ENCODE measurements around the gene NPIPB8. TPM values are rescaled to one million over a fixed set of nuclear protein-coding genes. Genes with fewer than 3 reads are reported as not detected.
A peak's percentile ranks its signal among the peaks of the same experiment; 100 is the strongest.
"Not testable (repeated sequence)": the region's sequence is repeated elsewhere in the genome, so short reads cannot be mapped to it uniquely, and the experiment has no call there.

NPIPB8 gene
- total RNA-seq, 1 experiment from 2014 or later, result 4.1 TPM

DNA sequence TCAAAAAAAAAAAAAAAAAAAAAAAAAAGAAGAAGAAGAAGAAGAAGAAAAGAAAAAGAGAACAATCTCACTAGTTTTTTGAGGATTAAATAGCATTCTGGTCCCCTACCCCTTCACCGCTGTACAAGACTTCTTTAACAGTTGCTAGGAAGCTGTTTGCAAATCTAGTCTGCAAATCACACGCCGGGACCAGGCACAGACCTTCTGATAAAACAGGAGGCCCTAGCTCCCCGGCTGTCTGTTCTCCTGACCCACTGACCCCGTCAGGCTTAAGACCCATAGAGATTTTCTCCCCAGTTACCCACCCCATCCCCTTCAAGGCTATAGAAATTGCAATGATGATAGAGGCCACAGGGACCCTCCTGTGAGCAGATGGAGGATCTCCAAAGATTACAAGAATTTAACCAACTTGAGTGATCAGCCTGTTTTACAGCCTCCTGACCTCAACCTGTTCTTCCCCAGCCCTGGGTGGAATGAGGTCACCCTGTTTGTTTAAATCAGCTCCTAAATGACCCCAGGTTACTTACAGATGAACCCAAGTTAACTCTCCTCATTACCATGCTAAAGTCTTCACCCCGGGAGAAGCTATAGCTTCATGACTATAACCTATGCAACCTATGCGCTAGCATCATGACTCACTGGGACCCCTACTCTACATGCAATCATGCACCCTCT, 16.2 kb upstream of the NPIPB8 start:
- Histone ChIP-seq H3K36me3 (ENCODE audit: low read depth) (peaks cover 15% of the 10 kb centered on the region; the same call in 1 of the 2 replicates), H3K9me3 (ENCODE audit: insufficient read depth, low read depth) (no peaks in the 10 kb centered on the region), H4K20me1 (ENCODE audit: insufficient read depth) (no peaks in the 10 kb centered on the region), H3K79me2 (ENCODE audit: low read depth) (peaks cover 41% of the 10 kb centered on the region), H3K4me1 (replicated peaks; ENCODE audit: insufficient read depth) (peaks cover 28% of the 10 kb centered on the region), H3K4me2 (peak overlapping the region; percentile 86), H3F3A (ENCODE audit: insufficient read depth, low read depth) (peaks cover 30% of the 10 kb centered on the region), H2AFZ (no peak overlapping the region), H3K9me2 (ENCODE audit: insufficient read depth) (no peaks in the 10 kb centered on the region), H3K4me3 (peak overlapping the region; percentile 93; the same call in 1 of the 2 replicates), H3K27me3 (ENCODE audit: insufficient read depth, low read depth) (no peaks in the 10 kb centered on the region), H3K27ac (no peak overlapping the region)
- intact Hi-C loops (cut with micrococcal nuclease; ENCODE audit: unreplicated experiment), result no loop called here
- ChIA-PET POLR2A (ENCODE audit: unreplicated experiment) (interaction anchor here (0.7 kb wide), 1 partner anchor 12 kb away, joined by 24 read pairs; the partner anchor contains the start of gene SULT1A1), CTCF (no interaction called here)
- TF ChIP-seq, protein P1, sequence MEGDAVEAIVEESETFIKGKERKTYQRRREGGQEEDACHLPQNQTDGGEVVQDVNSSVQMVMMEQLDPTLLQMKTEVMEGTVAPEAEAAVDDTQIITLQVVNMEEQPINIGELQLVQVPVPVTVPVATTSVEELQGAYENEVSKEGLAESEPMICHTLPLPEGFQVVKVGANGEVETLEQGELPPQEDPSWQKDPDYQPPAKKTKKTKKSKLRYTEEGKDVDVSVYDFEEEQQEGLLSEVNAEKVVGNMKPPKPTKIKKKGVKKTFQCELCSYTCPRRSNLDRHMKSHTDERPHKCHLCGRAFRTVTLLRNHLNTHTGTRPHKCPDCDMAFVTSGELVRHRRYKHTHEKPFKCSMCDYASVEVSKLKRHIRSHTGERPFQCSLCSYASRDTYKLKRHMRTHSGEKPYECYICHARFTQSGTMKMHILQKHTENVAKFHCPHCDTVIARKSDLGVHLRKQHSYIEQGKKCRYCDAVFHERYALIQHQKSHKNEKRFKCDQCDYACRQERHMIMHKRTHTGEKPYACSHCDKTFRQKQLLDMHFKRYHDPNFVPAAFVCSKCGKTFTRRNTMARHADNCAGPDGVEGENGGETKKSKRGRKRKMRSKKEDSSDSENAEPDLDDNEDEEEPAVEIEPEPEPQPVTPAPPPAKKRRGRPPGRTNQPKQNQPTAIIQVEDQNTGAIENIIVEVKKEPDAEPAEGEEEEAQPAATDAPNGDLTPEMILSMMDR (conservative IDR thresholded peaks at IDR 0.05), result no peak
- TF ChIP-seq EZH2 (IDR thresholded peaks at IDR 0.05; ENCODE audit: low read depth), result no peak
- peak in 1 of 2 experiments; percentile 69 for DNase-seq
- no TSS peak for BruUV-seq (replicated peaks)

DNA sequence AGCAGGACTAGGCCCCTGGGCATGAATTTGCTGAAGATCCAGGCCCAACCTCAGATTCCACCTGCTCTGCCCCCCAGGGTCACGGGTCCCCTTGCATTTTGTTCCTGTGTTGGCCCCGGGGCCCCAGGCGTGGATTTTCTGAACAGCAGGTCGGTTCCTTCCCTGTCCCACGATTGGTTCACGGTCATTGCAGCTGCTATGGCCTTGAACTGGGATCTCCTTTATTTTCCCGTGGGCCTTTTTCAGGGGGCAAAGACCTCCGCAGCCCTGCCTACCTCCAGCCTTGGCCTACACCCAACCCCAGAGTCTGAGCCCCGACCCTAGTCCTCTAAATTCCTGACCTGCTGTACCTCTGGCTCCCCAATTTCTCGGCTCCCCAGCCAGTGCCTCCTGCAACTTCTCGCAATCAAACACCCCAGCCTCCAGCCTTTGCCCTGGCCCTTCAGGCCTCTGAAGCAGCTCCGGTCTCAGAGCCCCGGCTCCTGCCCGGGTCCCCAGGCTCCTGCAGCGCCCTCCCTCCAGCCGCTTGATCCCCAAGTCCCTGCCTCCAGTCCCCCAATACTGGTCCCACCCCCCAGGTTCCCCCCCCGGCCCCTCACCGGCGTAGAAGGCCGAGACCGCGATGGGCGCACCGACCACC, 15.2 kb upstream of the NPIPB8 start:
- Histone ChIP-seq H3K79me2 (ENCODE audit: low read depth) (peaks cover 34% of the 10 kb centered on the region), H3K4me1 (replicated peaks; ENCODE audit: insufficient read depth) (peaks cover 18% of the 10 kb centered on the region), H3K4me3 (peak overlapping the region; percentile 93), H3F3A (ENCODE audit: insufficient read depth, low read depth) (peaks cover 20% of the 10 kb centered on the region), H3K4me2 (peak overlapping the region; percentile 86), H3K27ac (peak overlapping the region; percentile 40), H2AFZ (peak overlapping the region; percentile 95), H3K36me3 (ENCODE audit: low read depth) (peaks cover 15% of the 10 kb centered on the region; the same call in 1 of the 2 replicates)
- H4K20me1 ChIP-seq (ENCODE audit: insufficient read depth); H3K9me3 ChIP-seq (ENCODE audit: insufficient read depth, low read depth); intact Hi-C loops (cut with micrococcal nuclease; ENCODE audit: unreplicated experiment); H3K27me3 ChIP-seq (ENCODE audit: insufficient read depth, low read depth); DNase-seq; BruUV-seq (replicated peaks); CTCF ChIA-PET; POLR2A ChIA-PET (ENCODE audit: unreplicated experiment); H3K9me2 ChIP-seq (ENCODE audit: insufficient read depth): not testable (repeated sequence)

DNA sequence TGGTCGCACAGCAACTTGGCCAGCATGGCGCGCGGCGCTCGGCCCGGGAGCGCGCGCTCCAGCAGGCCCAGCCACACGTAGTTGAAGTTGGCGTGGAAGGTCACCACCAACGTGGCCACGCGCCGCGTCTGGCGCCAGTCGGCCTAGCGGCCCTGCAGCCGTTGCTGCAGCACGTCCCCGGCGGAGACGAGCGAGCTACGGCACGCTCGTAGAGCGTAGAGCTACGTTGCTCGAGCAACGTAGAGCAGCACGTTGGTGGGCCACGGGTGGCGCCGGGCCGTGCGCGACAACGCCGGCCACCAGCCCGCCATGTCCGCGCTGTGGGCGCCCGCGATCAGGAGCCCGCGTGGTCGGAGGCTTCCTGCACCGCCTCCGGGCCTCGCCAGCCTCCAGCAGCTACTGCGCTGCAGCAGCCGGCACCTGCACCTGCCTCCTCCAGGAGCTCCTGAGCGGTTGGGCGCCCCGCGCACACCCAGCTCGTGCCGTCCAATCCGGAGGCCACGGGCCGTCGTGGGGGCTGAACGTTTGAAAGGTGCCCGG, 14.6 kb upstream of the NPIPB8 start:
- no TSS peak for BruUV-seq (replicated peaks)
- ChIA-PET POLR2A (ENCODE audit: unreplicated experiment) (interaction anchor here (0.7 kb wide), 3 partner anchors 13 to 1073 kb away, joined by 3 to 6 read pairs (median 4); partner anchors contain the start of genes KATNIP and SULT1A1), CTCF (no interaction called here)
- Histone ChIP-seq H3K4me1 (replicated peaks; ENCODE audit: insufficient read depth) (peaks cover 17% of the 10 kb centered on the region), H3K27ac (peak overlapping the region; percentile 40), H3K79me2 (ENCODE audit: low read depth) (peaks cover 34% of the 10 kb centered on the region), H3K9me2 (ENCODE audit: insufficient read depth) (no peaks in the 10 kb centered on the region), H3K36me3 (ENCODE audit: low read depth) (peaks cover 15% of the 10 kb centered on the region; the same call in 1 of the 2 replicates), H3K27me3 (ENCODE audit: insufficient read depth, low read depth) (no peaks in the 10 kb centered on the region), H3K4me2 (peak overlapping the region; percentile 86), H2AFZ (peak overlapping the region; percentile 95), H3K4me3 (peak overlapping the region; percentile 93), H4K20me1 (ENCODE audit: insufficient read depth) (no peaks in the 10 kb centered on the region), H3F3A (ENCODE audit: insufficient read depth, low read depth) (peaks cover 16% of the 10 kb centered on the region), H3K9me3 (ENCODE audit: insufficient read depth, low read depth) (no peaks in the 10 kb centered on the region)
- DNase-seq, result peak; percentile 80 to 89
- TF ChIP-seq, protein P1 (conservative IDR thresholded peaks at IDR 0.05), result no peak
- no peak for TF ChIP-seq EZH2 (IDR thresholded peaks at IDR 0.05; ENCODE audit: low read depth)
- intact Hi-C loops (cut with micrococcal nuclease; ENCODE audit: unreplicated experiment), result no loop called here

DNA sequence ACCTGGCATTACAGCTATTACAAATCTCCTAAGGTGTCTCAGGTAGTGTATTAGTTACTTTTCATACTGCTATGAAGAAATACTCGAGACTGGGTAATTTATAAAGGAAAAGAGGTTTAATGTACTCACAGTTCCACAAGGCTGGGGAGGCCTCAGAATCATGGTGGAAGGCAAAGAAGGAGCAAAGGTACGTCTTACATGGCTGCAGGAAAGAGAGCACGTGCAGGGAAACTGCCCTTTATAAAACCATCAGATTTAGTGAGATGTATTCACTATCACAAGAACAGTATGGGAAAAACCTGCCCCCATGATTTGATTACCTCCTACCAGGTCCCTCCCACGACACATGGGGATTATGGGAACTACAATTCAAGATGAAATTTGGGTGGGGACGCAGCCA, 7.0 kb upstream of the NPIPB8 start:
- CTCF ChIA-PET; H3K4me2 ChIP-seq; H3K4me3 ChIP-seq; H4K20me1 ChIP-seq (ENCODE audit: insufficient read depth); H3K9me3 ChIP-seq (ENCODE audit: insufficient read depth, low read depth); intact Hi-C loops (cut with micrococcal nuclease; ENCODE audit: unreplicated experiment); DNase-seq; BruUV-seq (replicated peaks); POLR2A ChIA-PET (ENCODE audit: unreplicated experiment); H3K9me2 ChIP-seq (ENCODE audit: insufficient read depth); H3K79me2 ChIP-seq (ENCODE audit: low read depth); H3K36me3 ChIP-seq (ENCODE audit: low read depth); H2AFZ ChIP-seq; H3K27me3 ChIP-seq (ENCODE audit: insufficient read depth, low read depth); H3K27ac ChIP-seq: not testable (repeated sequence)
- Histone ChIP-seq H3K4me1 (replicated peaks; ENCODE audit: insufficient read depth) (peaks cover 20% of the 10 kb centered on the region), H3F3A (ENCODE audit: insufficient read depth, low read depth) (peaks cover 12% of the 10 kb centered on the region)

DNA sequence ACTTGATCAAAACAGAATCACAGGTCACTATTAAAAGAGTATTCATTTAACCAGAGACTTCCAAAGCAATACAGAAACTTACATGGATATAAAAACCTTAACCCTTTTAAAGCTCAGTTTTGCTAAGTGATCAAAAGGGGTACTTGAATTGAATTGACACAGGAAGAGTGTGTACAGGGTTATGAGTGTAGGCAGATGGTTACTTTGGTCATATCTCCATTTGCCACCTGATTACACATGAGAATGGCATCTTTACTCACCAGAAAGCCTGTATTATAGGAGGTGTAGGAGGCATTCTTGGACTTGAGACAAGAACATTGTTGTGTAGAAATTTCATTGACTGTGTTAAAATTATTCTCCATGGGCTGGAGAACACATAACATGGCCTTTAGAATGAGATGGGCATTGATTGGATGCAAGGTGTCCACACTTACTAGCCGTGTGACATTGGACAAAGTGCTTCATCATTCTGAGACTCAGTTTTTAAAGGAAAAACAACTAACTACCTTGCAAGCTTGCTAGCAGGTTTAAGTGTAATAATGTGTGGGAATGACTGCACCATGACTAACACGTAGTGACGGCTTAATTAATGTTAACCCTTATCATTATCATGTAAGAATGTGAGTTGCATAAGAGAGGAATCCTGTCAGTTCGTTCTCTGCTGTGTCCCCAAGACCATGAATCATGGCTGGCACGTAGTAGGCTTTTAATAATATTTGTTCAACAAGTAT, 1.6 kb upstream of the NPIPB8 start:
- CTCF ChIA-PET; H4K20me1 ChIP-seq (ENCODE audit: insufficient read depth); H3K9me3 ChIP-seq (ENCODE audit: insufficient read depth, low read depth); BruUV-seq (replicated peaks); H3K4me3 ChIP-seq; H3K27me3 ChIP-seq (ENCODE audit: insufficient read depth, low read depth); intact Hi-C loops (cut with micrococcal nuclease; ENCODE audit: unreplicated experiment); H3K9me2 ChIP-seq (ENCODE audit: insufficient read depth); POLR2A ChIA-PET (ENCODE audit: unreplicated experiment); H3K79me2 ChIP-seq (ENCODE audit: low read depth); H3K36me3 ChIP-seq (ENCODE audit: low read depth); H2AFZ ChIP-seq: not testable (repeated sequence)
- H3K4me1 ChIP-seq (replicated peaks; ENCODE audit: insufficient read depth), result peaks cover 30% of the 10 kb centered on the region
- peak overlapping the region; percentile 46 for H3K4me2 ChIP-seq
- DNase-seq, result peak; percentile 48 to 95
- H3F3A ChIP-seq (ENCODE audit: insufficient read depth, low read depth), result peaks cover 20% of the 10 kb centered on the region
- peak overlapping the region; percentile 91 for H3K27ac ChIP-seq

Measured in PC-9 (cell line).